ENCODE results near the gene PPFIA1. TPM values are rescaled to one million over a fixed set of nuclear protein-coding genes. Genes with fewer than 3 reads are reported as not detected.

Gene PPFIA1
- total and polyA plus RNA-seq, 2 donors (not counting 1 experiment from before 2014, with no cell fraction given) = 38.8 to 39.8 TPM

GRCh38 chr11:70339066-70339465 lies 68.6 kb downstream of the PPFIA1 start:
- Histone ChIP-seq H3K4me3 (replicated peaks in 1 of 4; ENCODE audit: control extremely low read depth in 1 of 4, insufficient read depth in 1 of 4, low read depth in 3 of 4, low read length in 4 of 4) (no peak overlapping the region), H3K9ac (ENCODE audit: insufficient read depth, low read length) (no peak overlapping the region), H3K4me1 (ENCODE audit: control insufficient read depth, extremely low read depth, insufficient read depth, low read length) (no peaks in the 10 kb centered on the region), H3K79me2 (ENCODE audit: control insufficient read depth, insufficient read depth, low read length) (no peaks in the 10 kb centered on the region), H2AFZ (ENCODE audit: low read length) (no peak overlapping the region), H3K9me3 (ENCODE audit: control insufficient read depth, insufficient read depth, low read depth, low read length) (no peaks in the 10 kb centered on the region), H3K36me3 (ENCODE audit: control insufficient read depth, insufficient read depth, low read length) (peaks cover 17% of the 10 kb centered on the region), H4K20me1 (ENCODE audit: control insufficient read depth, extremely low read depth, insufficient read depth, low read length) (no peaks in the 10 kb centered on the region), H3K4me2 (ENCODE audit: extremely low read depth, insufficient read depth, low read length) (no peak overlapping the region), H3K27me3 (ENCODE audit: control insufficient read depth, insufficient read depth, low read length) (no peaks in the 10 kb centered on the region), H3K27ac (ENCODE audit: insufficient read depth, low read length) (no peak overlapping the region)
- DNase-seq (ENCODE audit: low read depth in 2 of 2) = no peak
- no peak for TF ChIP-seq EZH2 (IDR thresholded peaks at IDR 0.05; ENCODE audit: low read length, missing control alignments)
- TF ChIP-seq, protein P1, sequence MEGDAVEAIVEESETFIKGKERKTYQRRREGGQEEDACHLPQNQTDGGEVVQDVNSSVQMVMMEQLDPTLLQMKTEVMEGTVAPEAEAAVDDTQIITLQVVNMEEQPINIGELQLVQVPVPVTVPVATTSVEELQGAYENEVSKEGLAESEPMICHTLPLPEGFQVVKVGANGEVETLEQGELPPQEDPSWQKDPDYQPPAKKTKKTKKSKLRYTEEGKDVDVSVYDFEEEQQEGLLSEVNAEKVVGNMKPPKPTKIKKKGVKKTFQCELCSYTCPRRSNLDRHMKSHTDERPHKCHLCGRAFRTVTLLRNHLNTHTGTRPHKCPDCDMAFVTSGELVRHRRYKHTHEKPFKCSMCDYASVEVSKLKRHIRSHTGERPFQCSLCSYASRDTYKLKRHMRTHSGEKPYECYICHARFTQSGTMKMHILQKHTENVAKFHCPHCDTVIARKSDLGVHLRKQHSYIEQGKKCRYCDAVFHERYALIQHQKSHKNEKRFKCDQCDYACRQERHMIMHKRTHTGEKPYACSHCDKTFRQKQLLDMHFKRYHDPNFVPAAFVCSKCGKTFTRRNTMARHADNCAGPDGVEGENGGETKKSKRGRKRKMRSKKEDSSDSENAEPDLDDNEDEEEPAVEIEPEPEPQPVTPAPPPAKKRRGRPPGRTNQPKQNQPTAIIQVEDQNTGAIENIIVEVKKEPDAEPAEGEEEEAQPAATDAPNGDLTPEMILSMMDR (conservative IDR thresholded peaks at IDR 0.05 in 1 of 2, IDR thresholded peaks at IDR 0.05 in 1 of 2; ENCODE audit: low read depth in 1 of 2, low read length in 2 of 2) = no peak

DNA sequence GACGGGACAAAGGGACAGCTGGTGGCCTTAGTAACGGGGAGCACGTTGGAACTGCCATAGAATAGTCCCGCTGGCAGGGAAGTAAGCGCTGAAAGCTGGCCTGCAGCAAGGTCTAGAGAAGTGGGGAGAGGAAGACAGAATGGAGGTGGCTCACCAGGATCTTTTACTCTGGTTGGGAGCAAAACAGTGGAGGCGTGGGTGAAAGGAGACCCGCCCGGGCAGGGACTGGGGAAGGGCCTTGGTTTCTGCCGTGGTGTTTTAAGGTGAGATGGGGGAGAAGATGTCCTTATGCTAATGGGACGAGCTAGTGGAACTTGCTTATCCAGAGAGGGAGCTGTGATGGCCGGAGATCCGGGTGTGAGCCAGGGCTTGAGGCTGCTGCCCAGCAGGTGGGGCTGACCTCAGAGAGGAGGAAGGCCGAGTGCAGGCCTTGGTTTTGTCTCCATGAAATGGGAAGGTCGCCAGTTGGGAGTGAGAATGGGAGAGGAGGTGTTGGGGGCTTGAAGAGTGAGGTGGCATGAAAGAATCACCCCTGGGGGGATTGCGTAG lies 71.5 kb downstream of the PPFIA1 start:
- no peak overlapping the region for H3K9ac ChIP-seq (ENCODE audit: insufficient read depth, low read length)
- no peaks in the 10 kb centered on the region for H3K9me3 ChIP-seq (ENCODE audit: control insufficient read depth, insufficient read depth, low read depth, low read length)
- no peak overlapping the region for H2AFZ ChIP-seq (ENCODE audit: low read length)
- no peak for DNase-seq (ENCODE audit: low read depth in 2 of 2)
- no peak overlapping the region for H3K4me3 ChIP-seq (replicated peaks in 1 of 4; ENCODE audit: control extremely low read depth in 1 of 4, insufficient read depth in 1 of 4, low read depth in 3 of 4, low read length in 4 of 4)
- TF ChIP-seq EZH2 (IDR thresholded peaks at IDR 0.05; ENCODE audit: low read length, missing control alignments) = no peak
- TF ChIP-seq, protein P1 (conservative IDR thresholded peaks at IDR 0.05 in 1 of 2, IDR thresholded peaks at IDR 0.05 in 1 of 2; ENCODE audit: low read depth in 1 of 2, low read length in 2 of 2) = no peak
- no peak overlapping the region for H3K27ac ChIP-seq (ENCODE audit: insufficient read depth, low read length)
- H4K20me1 ChIP-seq (ENCODE audit: control insufficient read depth, extremely low read depth, insufficient read depth, low read length) = no peaks in the 10 kb centered on the region
- no peaks in the 10 kb centered on the region for H3K27me3 ChIP-seq (ENCODE audit: control insufficient read depth, insufficient read depth, low read length)
- H3K4me1 ChIP-seq (ENCODE audit: control insufficient read depth, extremely low read depth, insufficient read depth, low read length) = no peaks in the 10 kb centered on the region
- no peaks in the 10 kb centered on the region for H3K79me2 ChIP-seq (ENCODE audit: control insufficient read depth, insufficient read depth, low read length)
- H3K4me2 ChIP-seq (ENCODE audit: extremely low read depth, insufficient read depth, low read length) = no peak overlapping the region
- H3K36me3 ChIP-seq (ENCODE audit: control insufficient read depth, insufficient read depth, low read length) = peaks cover 9% of the 10 kb centered on the region

GRCh38 chr11:70343636-70344035 lies 73.1 kb downstream of the PPFIA1 start:
- Histone ChIP-seq H3K4me2 (ENCODE audit: extremely low read depth, insufficient read depth, low read length) (no peak overlapping the region), H3K27me3 (ENCODE audit: control insufficient read depth, insufficient read depth, low read length) (no peaks in the 10 kb centered on the region), H3K9ac (ENCODE audit: insufficient read depth, low read length) (no peak overlapping the region), H3K4me3 (replicated peaks in 1 of 4; ENCODE audit: control extremely low read depth in 1 of 4, insufficient read depth in 1 of 4, low read depth in 3 of 4, low read length in 4 of 4) (no peak overlapping the region), H3K36me3 (ENCODE audit: control insufficient read depth, insufficient read depth, low read length) (peaks cover 6% of the 10 kb centered on the region), H4K20me1 (ENCODE audit: control insufficient read depth, extremely low read depth, insufficient read depth, low read length) (no peaks in the 10 kb centered on the region), H3K79me2 (ENCODE audit: control insufficient read depth, insufficient read depth, low read length) (no peaks in the 10 kb centered on the region), H2AFZ (ENCODE audit: low read length) (no peak overlapping the region), H3K4me1 (ENCODE audit: control insufficient read depth, extremely low read depth, insufficient read depth, low read length) (no peaks in the 10 kb centered on the region), H3K27ac (ENCODE audit: insufficient read depth, low read length) (no peak overlapping the region), H3K9me3 (ENCODE audit: control insufficient read depth, insufficient read depth, low read depth, low read length) (no peaks in the 10 kb centered on the region)
- no peak for TF ChIP-seq EZH2 (IDR thresholded peaks at IDR 0.05; ENCODE audit: low read length, missing control alignments)
- TF ChIP-seq, protein P1 (conservative IDR thresholded peaks at IDR 0.05 in 1 of 2, IDR thresholded peaks at IDR 0.05 in 1 of 2; ENCODE audit: low read depth in 1 of 2, low read length in 2 of 2) = no peak
- DNase-seq (ENCODE audit: low read depth in 2 of 2) = no peak
